BJ (cell line): ENCODE data around the gene GPR4. TPM values are rescaled to one million over a fixed set of nuclear protein-coding genes. Genes with fewer than 3 reads are reported as not detected.

Experiments used
- CTCF ChIA-PET: fragments of 350-600 bp; formaldehyde crosslinking; extraction: SDS; loops from one replicate; lab custom pipeline; 2021; ENCODE audit warnings: antibody characterized with exemption, inconsistent platforms; lab: Yijun Ruan, JAX
- POLR2A ChIA-PET: fragments of 300-600 bp; sonication (Branson Sonifier 250); formaldehyde crosslinking; extraction: SDS; loops from one replicate; lab custom pipeline; 2021; ENCODE audit warnings: antibody characterized with exemption; lab: Charles Lee
- DNase-seq: peaks from one replicate; pipeline ENCODE4 v3.0.0-alpha.2; 2011; ENCODE audit warnings: low read depth
- H3K27me3 ChIP-seq: 2 replicates; pipeline ENCODE4 v1.6.0; 2011; ENCODE audit warnings: low read length; ENCODE audit not compliant: control insufficient read depth, insufficient read depth
- H3K36me3 ChIP-seq: 2 replicates; pipeline ENCODE4 v1.5.1; 2011; ENCODE audit warnings: low read length; ENCODE audit not compliant: control insufficient read depth, insufficient read depth
- H3K4me3 ChIP-seq: 2 replicates; pipeline ENCODE4 v1.5.1; 2011; ENCODE audit warnings: low read depth, mild to moderate bottlenecking, control low read depth, low read length
- CTCF ChIP-seq: IDR thresholded peaks from 2 replicates; pipeline ENCODE4 v1.5.1; 2011; ENCODE audit warnings: low read depth, mild to moderate bottlenecking, control low read depth, inconsistent platforms, low read length, moderate library complexity; ENCODE audit not compliant: insufficient read depth
- polyA plus RNA-seq: library from polyadenylated mRNA; depleted of rRNA; stranded (reverse); fragments of >200 nt; gene quantifications from 2 replicates; pipeline ENCODE4 v1.2.3, GENCODE V29; 2011

Gene GPR4
- polyA plus RNA-seq, 1 experiment, result 0.06 TPM

GRCh38 chr19:45645068-45645630 is 43.1 kb upstream of the GPR4 start:
- no peak for DNase-seq
- POLR2A ChIA-PET, result no interaction called here
- no peak for TF ChIP-seq CTCF
- Histone ChIP-seq H3K27me3 (no peaks in the 10 kb centered on the region), H3K36me3 (no peaks in the 10 kb centered on the region), H3K4me3 (peak overlapping the region; percentile 37)
- CTCF ChIA-PET, result interaction anchor here (1.3 to 5.8 kb wide), 4 partner anchors 32 to 206 kb away, joined by 4 to 99 read pairs (median 11); partner anchors contain the start of gene GPR4

DNA sequence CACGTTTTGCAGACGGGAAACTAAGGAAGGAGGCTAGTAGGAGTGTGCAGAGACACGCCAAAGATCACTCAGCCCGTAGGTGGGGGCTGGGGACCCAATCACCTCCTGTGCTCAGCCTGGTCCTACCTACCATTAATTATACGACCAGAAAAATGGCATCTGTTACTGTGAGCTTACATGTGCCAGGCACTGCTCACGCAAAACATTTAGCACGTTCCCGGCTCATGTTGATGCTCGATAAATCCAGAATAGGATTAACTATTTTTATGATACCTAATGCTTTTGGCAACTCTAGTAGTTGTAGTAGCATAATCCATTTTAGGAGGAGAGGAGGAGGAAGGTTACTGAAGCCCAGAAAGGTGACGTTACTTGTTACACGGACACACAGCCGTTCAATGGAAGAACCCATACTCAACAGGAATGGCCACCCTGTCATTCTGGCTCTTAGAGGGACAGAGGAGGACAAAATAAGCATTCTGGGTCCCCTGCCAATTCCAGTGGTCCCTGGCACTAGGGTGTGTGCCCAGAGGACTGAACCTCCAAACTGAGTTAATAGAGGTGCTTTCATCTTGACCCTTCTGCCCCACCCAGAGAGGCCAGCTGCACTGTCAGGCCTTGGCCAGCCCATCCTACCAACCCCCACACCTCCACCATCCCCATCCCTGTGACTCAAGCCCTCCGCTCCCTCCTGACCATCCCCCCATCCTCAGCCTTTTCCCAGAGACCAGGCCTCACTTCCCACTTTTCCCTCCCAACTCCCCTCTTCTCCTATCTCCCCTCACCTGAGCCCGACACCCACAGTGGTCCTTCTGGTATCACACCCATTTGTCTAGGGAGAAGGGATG is 42.1 kb upstream of the GPR4 start:
- POLR2A ChIA-PET, result no interaction called here

DNA sequence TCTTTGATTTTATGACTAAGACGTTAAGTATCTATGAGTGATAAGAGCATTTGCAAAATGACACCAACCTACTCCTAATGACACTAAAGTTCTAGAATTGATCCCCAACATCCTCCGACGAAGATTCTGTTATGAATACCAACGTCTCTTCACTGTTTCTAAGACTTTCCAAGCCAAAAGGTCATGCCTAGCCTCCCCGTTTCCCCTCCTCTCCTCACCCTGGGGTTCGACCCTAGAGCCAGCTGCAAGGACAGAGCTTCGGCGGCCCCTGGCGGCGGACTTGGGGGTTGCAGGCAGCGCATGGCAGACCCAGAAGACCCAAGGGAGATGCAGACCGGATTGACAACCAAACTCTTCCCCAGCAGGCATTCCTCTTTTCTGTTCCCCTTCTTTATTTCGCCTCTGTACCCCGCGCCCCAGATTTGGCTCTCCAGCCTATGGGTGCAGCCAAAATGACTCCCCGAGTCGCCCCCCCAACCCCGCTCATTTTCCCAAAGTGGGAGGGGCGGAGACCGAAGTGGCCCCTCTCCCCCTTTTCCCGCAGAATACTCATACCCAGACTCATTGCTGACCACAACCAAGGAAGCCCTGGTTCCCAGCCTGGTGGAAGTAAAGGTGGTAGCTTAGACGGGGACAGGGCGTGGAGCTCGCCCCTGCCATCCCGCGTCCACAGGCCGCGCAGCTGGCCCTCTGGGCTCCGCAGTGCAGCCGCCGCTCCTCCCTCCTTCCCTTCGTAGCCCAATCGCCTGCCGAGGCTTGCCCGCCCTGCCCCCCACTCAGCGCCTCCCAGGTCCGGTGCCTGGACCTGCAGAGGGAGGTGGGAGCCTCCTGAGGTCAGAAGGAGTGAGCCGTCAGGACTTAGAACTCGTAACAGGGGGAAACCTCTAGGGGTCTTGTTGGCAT is 41.3 kb upstream of the GPR4 start:
- ChIA-PET POLR2A (no interaction called here), CTCF (interaction anchor here (0.6 to 5.8 kb wide), 35 partner anchors 9 to 313 kb away, joined by 3 to 99 read pairs (median 6); partner anchors contain the start of genes GPR4, OPA3, PPM1N and RTN2)
- Histone ChIP-seq H3K36me3 (no peaks in the 10 kb centered on the region), H3K27me3 (no peaks in the 10 kb centered on the region), H3K4me3 (no peak overlapping the region)
- no peak for DNase-seq
- TF ChIP-seq CTCF, result peak; percentile 99

More for the DNA sequence above, 42.1 kb upstream of the GPR4 start:
- Histone ChIP-seq H3K4me3 (no peak overlapping the region), H3K36me3 (no peaks in the 10 kb centered on the region), H3K27me3 (no peaks in the 10 kb centered on the region)
- TF ChIP-seq CTCF, result no peak
- DNase-seq, result no peak
- CTCF ChIA-PET, result interaction anchor here (0.6 to 5.8 kb wide), 22 partner anchors 10 to 314 kb away, joined by 3 to 99 read pairs (median 10); partner anchors contain the start of genes GPR4, OPA3 and PPM1N

GRCh38 chr19:45641274-45642105 is 39.5 kb upstream of the GPR4 start:
- no peak for TF ChIP-seq CTCF
- H3K27me3 ChIP-seq, result no peaks in the 10 kb centered on the region
- DNase-seq, result no peak
- no peaks in the 10 kb centered on the region for H3K36me3 ChIP-seq
- POLR2A ChIA-PET, result interaction anchor here (0.5 kb wide), 1 partner anchor 189 kb away, joined by 17 read pairs; no protein-coding TSS in a partner anchor
- H3K4me3 ChIP-seq, result peak overlapping the region; percentile 14
- CTCF ChIA-PET, result interaction anchor here (0.6 to 5.8 kb wide), 46 partner anchors 8 to 268 kb away, joined by 3 to 99 read pairs (median 6); partner anchors contain the start of genes GIPR, GPR4, OPA3 and QPCTL
